ENCODE results near the gene ARHGEF10L.
"Not testable (repeated sequence)": the region's sequence is repeated elsewhere in the genome, so short reads cannot be mapped to it uniquely, and the experiment has no call there.

Gene ARHGEF10L

DNA sequence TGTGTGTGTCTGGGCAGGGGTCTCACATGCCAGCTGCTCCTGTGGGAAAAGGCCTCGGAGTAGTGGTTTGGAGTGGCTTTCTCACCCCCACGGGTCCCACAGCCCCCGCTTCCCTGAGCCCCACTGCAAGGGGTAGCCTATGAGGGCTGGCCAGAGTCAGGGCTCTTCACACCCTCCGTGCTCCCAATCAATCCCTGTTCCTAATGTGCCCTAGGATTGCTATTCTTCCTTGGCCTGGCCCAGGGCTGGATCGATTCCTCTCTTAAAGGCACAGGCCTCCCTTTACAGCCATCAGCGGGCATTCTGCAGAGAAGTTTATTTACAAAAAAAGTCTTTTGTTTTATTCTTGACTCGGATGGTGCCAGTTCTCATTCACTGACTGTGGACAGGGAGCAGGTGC lies 196.3 kb downstream of the ARHGEF10L start:
- no peak for DNase-seq (ENCODE audit: low read depth, low spot score)

DNA sequence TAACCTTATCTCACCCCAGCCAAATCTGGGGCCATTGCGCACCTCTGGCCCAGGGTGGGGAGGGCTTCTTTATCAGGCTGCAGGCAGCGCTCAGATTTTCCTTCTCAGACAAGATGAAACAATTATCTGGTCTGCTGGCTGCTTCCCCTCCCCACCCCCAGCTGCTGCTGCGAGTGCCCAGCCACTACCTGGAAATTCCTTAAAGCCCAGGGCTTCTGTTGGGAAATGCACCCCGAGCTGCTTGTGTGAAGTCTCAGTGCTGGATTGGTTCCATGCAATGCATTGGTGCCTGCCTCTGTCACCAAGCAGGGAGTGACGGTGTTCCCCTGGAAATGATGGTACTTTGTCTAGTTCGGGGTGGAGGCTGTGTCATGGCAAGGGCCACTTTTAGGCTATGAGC lies 197.1 kb downstream of the ARHGEF10L start:
- DNase-seq (ENCODE audit: low read depth, low spot score): no peak

DNA sequence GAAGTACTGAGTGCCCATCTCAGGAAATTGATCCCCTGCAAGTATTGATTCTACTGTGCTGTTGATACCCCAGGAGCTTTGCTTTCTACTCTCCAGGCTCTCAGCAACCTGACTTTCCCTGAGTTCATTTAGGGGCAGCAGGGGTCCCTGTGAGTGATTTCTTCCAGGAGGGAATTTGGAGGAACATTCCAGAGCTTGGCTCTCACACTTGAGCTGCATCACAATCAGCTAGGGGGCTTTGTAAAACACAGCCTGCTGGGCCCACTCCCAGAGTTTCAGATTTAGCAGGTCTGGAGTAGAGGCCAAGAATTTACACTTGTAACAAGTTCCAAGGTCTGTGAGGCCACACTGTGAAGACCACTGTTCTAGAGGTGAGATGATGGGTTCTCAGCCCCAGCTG lies 199.6 kb downstream of the ARHGEF10L start:
- no peak for DNase-seq (ENCODE audit: low read depth, low spot score)

DNA sequence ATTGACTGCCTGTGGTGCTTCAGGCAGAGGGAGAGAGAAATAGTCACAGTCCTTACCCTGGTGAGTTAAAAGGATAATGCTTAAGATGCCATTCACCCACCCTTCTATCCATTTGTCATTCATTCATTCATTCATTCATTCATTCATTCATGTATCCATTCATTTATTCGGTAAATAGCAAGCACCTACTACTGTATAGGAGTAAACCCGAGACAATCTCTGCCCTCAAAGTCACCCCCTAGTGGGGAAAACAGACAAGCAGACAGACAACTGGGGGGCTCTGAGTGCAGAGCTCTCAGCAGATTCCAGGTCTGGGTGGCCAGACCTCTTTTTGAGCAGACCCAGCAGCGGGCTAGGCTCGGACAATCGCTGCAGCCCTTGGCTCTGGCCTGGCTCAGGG lies 201.6 kb downstream of the ARHGEF10L start:
- DNase-seq (ENCODE audit: low read depth, low spot score): no peak

GRCh38 chr1:17742583-17742982 lies 203.1 kb downstream of the ARHGEF10L start:
- DNase-seq (ENCODE audit: low read depth, low spot score): no peak

DNA sequence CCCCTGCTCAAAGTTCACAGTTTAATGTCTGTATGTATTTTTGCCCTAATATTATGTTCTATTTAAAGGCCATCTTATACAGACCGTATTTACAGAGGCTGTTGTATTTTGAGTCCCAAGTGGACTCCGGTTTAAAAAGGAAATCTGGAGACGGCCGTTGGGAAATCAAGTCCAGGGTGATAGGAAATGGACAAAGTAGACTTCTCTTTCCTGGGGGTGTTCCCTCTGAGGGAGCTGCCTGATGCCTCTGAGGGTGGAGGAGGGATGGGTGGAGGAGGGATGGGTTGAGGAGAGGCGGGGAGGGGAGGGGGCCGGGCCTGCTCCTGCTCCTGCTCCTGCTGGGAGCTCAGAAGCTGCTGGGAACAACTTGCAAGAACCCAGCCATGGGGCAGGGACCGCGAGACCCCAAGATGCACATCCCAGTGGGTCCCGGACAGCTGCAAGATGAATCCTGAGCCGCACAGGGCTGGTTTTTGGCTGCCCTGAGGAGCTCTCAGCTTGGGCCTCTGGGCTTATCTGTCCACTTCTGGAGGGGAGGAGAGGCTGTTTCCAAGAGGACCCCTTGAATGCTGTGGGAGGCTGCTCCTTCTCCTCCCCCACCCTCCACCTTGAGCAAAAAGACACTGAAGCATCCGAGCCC lies 203.6 kb downstream of the ARHGEF10L start:
- no peak for DNase-seq (ENCODE audit: low read depth, low spot score)

DNA sequence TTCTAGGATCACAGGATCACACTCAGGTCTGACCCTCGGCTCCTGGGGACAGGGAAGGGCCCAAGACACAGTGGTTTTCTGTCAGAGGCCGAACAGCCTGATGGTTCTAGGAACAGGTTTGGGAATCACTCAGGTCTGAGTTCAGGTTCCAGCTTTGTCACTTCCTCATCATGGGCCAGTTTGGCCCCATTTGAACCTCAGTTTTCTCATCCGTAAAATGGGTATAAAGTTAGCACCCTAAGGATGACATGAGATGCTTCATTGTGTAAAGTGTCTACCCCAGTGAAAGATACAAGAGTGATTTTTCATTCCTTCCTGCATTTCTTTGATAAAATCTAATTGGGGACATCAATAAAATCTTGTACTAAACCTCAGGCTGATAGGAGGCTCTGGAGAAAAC lies 204.4 kb downstream of the ARHGEF10L start:
- no peak for DNase-seq (ENCODE audit: low read depth, low spot score)

GRCh38 chr1:17744666-17745478 lies 205.4 kb downstream of the ARHGEF10L start:
- no peak for DNase-seq (ENCODE audit: low read depth, low spot score)

DNA sequence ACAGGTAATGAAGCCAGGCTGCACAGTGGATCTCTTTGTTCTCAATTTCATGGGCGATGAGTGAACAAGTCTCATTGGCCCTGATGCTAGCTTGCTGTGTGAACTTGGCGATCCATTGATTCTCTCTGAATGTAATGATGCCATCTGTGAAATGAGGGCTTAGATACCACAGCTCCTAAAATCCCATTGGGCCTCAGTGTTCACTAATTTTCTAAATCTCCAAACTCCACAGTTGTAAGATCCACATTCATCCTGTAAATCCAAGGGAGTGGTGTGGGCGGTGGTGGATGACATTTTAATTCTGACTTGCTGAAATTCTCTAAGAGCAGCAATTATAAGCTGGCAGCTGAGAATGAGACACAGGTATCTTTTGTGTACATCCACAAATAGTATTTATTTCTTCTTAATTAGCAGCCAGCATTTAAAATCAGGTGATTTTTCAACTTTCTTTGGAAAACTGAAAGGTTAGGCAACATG lies 206.0 kb downstream of the ARHGEF10L start:
- DNase-seq (ENCODE audit: low read depth, low spot score): no peak

DNA sequence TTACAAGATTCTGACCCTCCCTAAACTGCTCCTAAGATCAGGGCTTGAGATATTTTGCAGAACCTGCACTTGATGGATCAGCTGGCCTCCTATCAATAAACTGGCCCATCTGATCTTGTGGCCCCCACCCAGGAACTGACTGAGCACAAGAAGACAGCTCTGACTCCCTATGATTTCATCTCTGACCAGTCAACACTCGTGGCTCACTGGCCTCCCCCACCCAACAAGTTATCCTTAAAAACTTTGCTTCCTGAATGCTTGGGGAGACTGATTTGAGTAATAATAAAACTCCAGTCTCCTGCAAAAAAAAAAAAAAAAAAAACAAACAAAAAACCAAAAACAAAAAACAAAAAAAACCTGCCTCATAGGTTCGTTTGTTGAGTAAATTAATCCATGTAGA lies 206.8 kb downstream of the ARHGEF10L start:
- not testable (repeated sequence) for DNase-seq (ENCODE audit: low read depth, low spot score)

- DNase-seq (ENCODE audit: low read depth, low spot score): no peak
Observed at GRCh38 chr1:17746920-17747319, 207.4 kb downstream of the ARHGEF10L start.

Measured in activated CD4-positive, CD25-positive, alpha-beta regulatory T cell treated with anti-CD3 and anti-CD28 coated beads, Interleukin-2, amount 50 U/mL, for 16 hours (primary cell).